SK-N-SH (cell line): ENCODE data around the gene CALD1. TPM values are rescaled to one million over a fixed set of nuclear protein-coding genes. Genes with fewer than 3 reads are reported as not detected.
A peak's percentile ranks its signal among the peaks of the same experiment; 100 is the strongest.

ENCODE experiments used
- CTCF ChIA-PET: fragments of 300-600, 350-600 bp; formaldehyde crosslinking; extraction: SDS; loops from one replicate; lab custom pipeline; 2021; lab: Yijun Ruan, JAX
- POLR2A ChIA-PET: fragments of 350-600 bp; sonication (Branson Sonifier 250); formaldehyde crosslinking; extraction: SDS; loops from one replicate; lab custom pipeline; 2020; ENCODE audit warnings: antibody characterized with exemption, inconsistent platforms; lab: Yijun Ruan, JAX
- DNase-seq: peaks from one replicate; pipeline ENCODE4 v3.0.0; 2012
- H2AFZ ChIP-seq: fragments of 200-600 bp; sonication (generic); 2 replicates; pipeline ENCODE4 v1.8.1; 2016; ENCODE audit warnings: antibody characterized with exemption, mild to moderate bottlenecking, low read depth
- H3F3A ChIP-seq: fragments of 200-600 bp; sonication (generic); replicated peaks from 2 replicates; pipeline ENCODE3; 2016; ENCODE audit warnings: antibody characterized with exemption, mild to moderate bottlenecking; ENCODE audit not compliant: insufficient read depth
- H3K27ac ChIP-seq, 2 experiments: fragments of 200-500 bp in 1 of 2; fragments of 200-600 bp in 1 of 2; sonication (Bioruptor generic) in 1 of 2; sonication (generic), shearing (Covaris generic) in 1 of 2; 2 replicates each; pipeline versions ENCODE4 v1.5.1 to v1.6.1; 2014 to 2016; ENCODE audit warnings: low read depth in 2 of 2, inconsistent platforms in 1 of 2, low read length in 1 of 2, mild to moderate bottlenecking in 1 of 2, mixed read lengths in 1 of 2
- H3K27me3 ChIP-seq: fragments of 200-600 bp; sonication (generic), shearing (Covaris generic); 2 replicates; pipeline ENCODE4 v1.6.1; 2016; ENCODE audit warnings: mixed run types; ENCODE audit not compliant: insufficient read depth
- H3K36me3 ChIP-seq, 2 experiments: fragments of 200-500 bp in 1 of 2; fragments of 200-600 bp in 1 of 2; sonication (Bioruptor generic) in 1 of 2; sonication (generic) in 1 of 2; replicated peaks in 1 of 2; 2 replicates each; pipeline versions ENCODE3 to v1.5.1; 2014 to 2016; ENCODE audit warnings: low read length in 1 of 2, mild to moderate bottlenecking in 1 of 2; ENCODE audit not compliant: insufficient read depth in 2 of 2, control insufficient read depth in 1 of 2
- H3K4me1 ChIP-seq, 2 experiments: fragments of 200-500 bp in 1 of 2; fragments of 200-600 bp in 1 of 2; sonication (Bioruptor generic) in 1 of 2; sonication (generic), shearing (Covaris generic) in 1 of 2; 2 replicates each; pipeline versions ENCODE4 v1.5.1 to v1.6.1; 2014 to 2016; ENCODE audit warnings: low read depth in 1 of 2, low read length in 1 of 2, mixed run types in 1 of 2; ENCODE audit not compliant: insufficient read depth in 2 of 2, control insufficient read depth in 1 of 2
- H3K4me2 ChIP-seq: fragments of 200-600 bp; sonication (generic), shearing (Covaris generic); 2 replicates; pipeline ENCODE4 v1.6.1; 2017; ENCODE audit warnings: mixed run types
- H3K4me3 ChIP-seq, 2 experiments: fragments of 200-500 bp in 1 of 2; fragments of 200-600 bp in 1 of 2; sonication (Bioruptor generic) in 1 of 2; sonication (generic), shearing (Covaris generic) in 1 of 2; 2 replicates each; pipeline versions ENCODE4 v1.5.1 to v1.8.1; 2014 to 2016; ENCODE audit warnings: low read depth in 2 of 2, inconsistent platforms in 1 of 2, low read length in 1 of 2, mild to moderate bottlenecking in 1 of 2, mixed read lengths in 1 of 2, moderate library complexity in 1 of 2
- H3K79me2 ChIP-seq: fragments of 200-600 bp; sonication (generic); 2 replicates; pipeline ENCODE4 v1.8.1; 2017; ENCODE audit warnings: mild to moderate bottlenecking; ENCODE audit not compliant: insufficient read depth
- H3K9ac ChIP-seq: fragments of 200-600 bp; sonication (generic); 2 replicates; pipeline ENCODE4 v1.6.1; 2017; ENCODE audit warnings: mixed run types
- H3K9me2 ChIP-seq: fragments of 200-600 bp; sonication (generic); 2 replicates; pipeline ENCODE4 v1.6.1; 2017; ENCODE audit warnings: mixed run types
- H3K9me3 ChIP-seq: fragments of 200-600 bp; sonication (generic); 2 replicates; pipeline ENCODE4 v1.6.1; 2017; ENCODE audit warnings: mixed run types, mild to moderate bottlenecking, moderate library complexity
- H4K20me1 ChIP-seq: fragments of 200-600 bp; sonication (generic); 2 replicates; pipeline ENCODE4 v1.6.1; 2017; ENCODE audit warnings: mild to moderate bottlenecking, mixed run types; ENCODE audit not compliant: insufficient read depth
- ELF1 ChIP-seq: IDR thresholded peaks from 2 replicates; pipeline ENCODE4 v1.4.0; 2012
- GATA2 ChIP-seq: sonication (generic); formaldehyde crosslinking; IDR thresholded peaks from 2 replicates; pipeline ENCODE4 v1.5.0; 2020; ENCODE audit warnings: mild to moderate bottlenecking, missing genetic modification reagents
- JUND ChIP-seq: IDR thresholded peaks from 2 replicates; pipeline ENCODE4 v1.4.0; 2012
- MEF2A ChIP-seq: IDR thresholded peaks from 2 replicates; pipeline ENCODE4 v1.4.0; 2012; ENCODE audit warnings: low read depth, borderline replicate concordance
- NFIC ChIP-seq: IDR thresholded peaks from 2 replicates; pipeline ENCODE4 v1.4.0; 2012; ENCODE audit warnings: borderline replicate concordance
- NRF1 ChIP-seq: IDR thresholded peaks from 2 replicates; pipeline ENCODE4 v1.6.1; 2012; ENCODE audit warnings: low read depth, mild to moderate bottlenecking, low read length
- POLR2AphosphoS5 ChIP-seq: IDR thresholded peaks from 2 replicates; pipeline ENCODE4 v1.6.1; 2012; ENCODE audit warnings: low read depth, low read length
- RCOR1 ChIP-seq: fragments of 150-350 bp; IDR thresholded peaks from 2 replicates; pipeline ENCODE4 v1.6.1; 2017; ENCODE audit warnings: antibody characterized with exemption, low read length
- TCF12 ChIP-seq: IDR thresholded peaks from 2 replicates; pipeline ENCODE4 v1.4.0; 2012
- WGBS: methylation state at CpG from one replicate; pipeline ENCODE4 v1.1.6; 2017; ENCODE audit warnings: low lambda C conversion rate; 5-methylcytosine and 5-hydroxymethylcytosine counted together
- polyA plus RNA-seq, 3 experiments: library from polyadenylated mRNA; depleted of rRNA; stranded (reverse); fragments of >200 nt; gene quantifications; 2 replicates each; pipeline ENCODE4 v1.2.3, GENCODE V29; 2012
- TF ChIP-seq, protein P1 (sequence below): fragments of 150-350 bp; IDR thresholded peaks from 2 replicates; pipeline ENCODE4 v1.6.1; 2017; ENCODE audit warnings: antibody characterized with exemption, low read length, low read depth, borderline replicate concordance
- TF ChIP-seq, protein P2 (sequence below): IDR thresholded peaks from 2 replicates; pipeline ENCODE4 v1.4.0; 2012; ENCODE audit warnings: low read depth, borderline replicate concordance
- TF ChIP-seq, protein P3 (sequence below): fragments of 150-350 bp; IDR thresholded peaks from 2 replicates; pipeline ENCODE4 v1.6.1; 2016; ENCODE audit warnings: mild to moderate bottlenecking, low read depth, low read length
- TF ChIP-seq, protein P4 (sequence below): IDR thresholded peaks from 2 replicates; pipeline ENCODE4 v1.4.0; 2012; ENCODE audit warnings: low read depth, borderline replicate concordance
- TF ChIP-seq, protein P5 (sequence below): fragments of 200-600 bp; sonication (generic); IDR thresholded peaks from 2 replicates; pipeline ENCODE4 v1.6.1; 2017; ENCODE audit warnings: antibody characterized with exemption, mild to moderate bottlenecking, moderate library complexity

Gene CALD1
- polyA plus RNA-seq, 1 of the 3 experiments (the other 2 are of a cell fraction), result 299 TPM

DNA sequence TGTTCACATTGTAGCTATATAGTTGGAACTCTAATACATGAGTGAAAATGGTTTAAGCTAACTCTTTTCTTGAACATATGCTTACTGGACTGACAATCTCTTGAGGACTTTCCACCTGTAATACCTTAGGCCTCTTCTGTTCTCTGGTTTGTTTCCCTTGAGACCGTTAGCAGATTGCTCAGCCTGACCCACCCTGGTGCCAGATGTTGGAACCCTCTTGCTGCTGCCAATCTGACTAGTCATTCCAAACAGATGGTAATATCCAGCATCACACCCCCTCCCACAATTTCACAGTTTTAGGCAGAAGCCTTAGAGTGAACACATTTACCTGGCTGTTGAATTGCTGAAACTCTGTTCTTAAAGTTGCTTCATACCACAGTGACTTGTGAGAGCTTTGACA lies 18.7 kb downstream of the CALD1 start:
- TF ChIP-seq GATA2 (CRISPR knock-in tag), result no peak
- TF ChIP-seq JUND, result no peak
- 0 out of 2 replicates have a peak, but pooled peaks have one; percentile 20 for TF ChIP-seq TCF12
- TF ChIP-seq, protein P1, sequence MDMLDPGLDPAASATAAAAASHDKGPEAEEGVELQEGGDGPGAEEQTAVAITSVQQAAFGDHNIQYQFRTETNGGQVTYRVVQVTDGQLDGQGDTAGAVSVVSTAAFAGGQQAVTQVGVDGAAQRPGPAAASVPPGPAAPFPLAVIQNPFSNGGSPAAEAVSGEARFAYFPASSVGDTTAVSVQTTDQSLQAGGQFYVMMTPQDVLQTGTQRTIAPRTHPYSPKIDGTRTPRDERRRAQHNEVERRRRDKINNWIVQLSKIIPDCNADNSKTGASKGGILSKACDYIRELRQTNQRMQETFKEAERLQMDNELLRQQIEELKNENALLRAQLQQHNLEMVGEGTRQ, result no peak
- Histone ChIP-seq H2AFZ (no peak overlapping the region), H3K9me2 (no peaks in the 10 kb centered on the region), H3K27me3 (no peaks in the 10 kb centered on the region), H3K36me3 (peaks cover 24 to 92% of the 10 kb centered on the region in 2 experiments), H3K27ac (no peak overlapping the region), H3K9me3 (no peaks in the 10 kb centered on the region), H4K20me1 (peaks cover 81% of the 10 kb centered on the region), H3K9ac (no peak overlapping the region), H3K4me1 (peaks cover 0 to 16% of the 10 kb centered on the region in 2 experiments; a peak in 3 of 4 replicates), H3K4me2 (no peak overlapping the region; the same call in 1 of the 2 replicates), H3F3A (peaks cover 52% of the 10 kb centered on the region), H3K79me2 (peaks cover 100% of the 10 kb centered on the region), H3K4me3 (no peak overlapping the region)
- POLR2A ChIA-PET, result no interaction called here
- no peak for DNase-seq
- CTCF ChIA-PET, result no interaction called here
- WGBS, result 94% methylated on average over 1 of the region's 1 CpG

DNA sequence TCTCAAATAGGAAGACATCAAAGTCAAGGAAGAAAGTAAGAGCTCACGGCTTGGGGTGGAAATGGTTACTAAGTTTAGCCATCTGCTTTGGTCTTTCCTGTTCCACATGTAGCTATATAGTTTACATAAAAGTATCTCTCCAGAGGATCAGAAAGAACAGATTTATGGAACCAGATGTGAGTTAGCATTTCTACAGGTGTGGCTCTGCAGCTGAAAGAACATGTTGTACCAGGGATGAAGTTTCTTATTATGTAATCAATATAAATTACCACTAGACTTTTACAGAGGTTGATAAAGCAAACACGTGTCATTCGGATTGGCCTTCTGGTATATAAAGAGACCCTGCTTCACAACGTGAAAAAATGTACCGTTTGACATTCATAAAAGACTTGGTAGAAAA lies 19.9 kb downstream of the CALD1 start:
- DNase-seq, result no peak
- Histone ChIP-seq H3K79me2 (peaks cover 100% of the 10 kb centered on the region), H3K9me3 (no peaks in the 10 kb centered on the region), H3F3A (peaks cover 59% of the 10 kb centered on the region), H3K9ac (no peak overlapping the region), H4K20me1 (peaks cover 69% of the 10 kb centered on the region), H3K9me2 (no peaks in the 10 kb centered on the region), H3K27ac (peak overlapping the region in 1 of 2 experiments; percentile 22; a peak in 1 of 4 replicates), H3K36me3 (peaks cover 21 to 86% of the 10 kb centered on the region in 2 experiments), H3K4me1 (peaks cover 0 to 21% of the 10 kb centered on the region in 2 experiments; a peak in 3 of 4 replicates)
- POLR2A ChIA-PET, result no interaction called here
- no peak for TF ChIP-seq RCOR1
- TF ChIP-seq, all 33 proteins: peak for 0
- Histone ChIP-seq H3K4me3 (no peak overlapping the region), H3K27me3 (no peaks in the 10 kb centered on the region), H3K4me2 (peak overlapping the region; percentile 9), H2AFZ (no peak overlapping the region)
- CTCF ChIA-PET, result interaction anchor here (1.0 kb wide), 1 partner anchor 17 kb away, joined by 3 read pairs; no protein-coding TSS in a partner anchor
- WGBS, result 75% methylated on average over 5 of the region's 5 CpGs

DNA sequence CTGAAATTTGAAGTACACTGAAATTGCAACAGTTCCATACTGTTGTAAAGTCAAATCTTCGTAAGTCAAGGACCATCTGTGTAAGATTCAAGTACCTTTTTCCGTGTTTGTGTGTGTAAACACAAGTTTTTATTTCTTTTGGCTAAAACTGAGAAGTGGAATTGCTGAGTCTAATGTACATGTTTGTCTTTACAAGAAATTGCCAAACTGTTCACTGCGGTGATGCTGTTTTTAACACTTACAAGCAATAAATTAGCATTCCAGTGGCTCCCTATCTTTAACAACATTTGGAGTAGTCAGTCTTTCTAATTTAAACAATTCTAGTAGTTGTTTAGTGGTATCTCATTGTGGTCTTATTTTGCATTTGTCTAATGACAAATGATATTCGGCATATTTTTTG lies 23.3 kb downstream of the CALD1 start:
- Histone ChIP-seq H3K9me2 (no peaks in the 10 kb centered on the region), H3K4me2 (no peak overlapping the region), H3K79me2 (peaks cover 100% of the 10 kb centered on the region), H3K36me3 (peaks cover 19 to 87% of the 10 kb centered on the region in 2 experiments), H3K4me1 (peaks cover 0 to 30% of the 10 kb centered on the region in 2 experiments; a peak in 3 of 4 replicates), H4K20me1 (peaks cover 37% of the 10 kb centered on the region), H2AFZ (no peak overlapping the region), H3K9ac (no peak overlapping the region), H3F3A (peaks cover 67% of the 10 kb centered on the region), H3K27me3 (no peaks in the 10 kb centered on the region), H3K27ac (peak overlapping the region in 1 of 2 experiments; percentile 5; a peak in 1 of 4 replicates), H3K9me3 (no peaks in the 10 kb centered on the region), H3K4me3 (no peak overlapping the region)
- DNase-seq, result no peak
- ChIA-PET POLR2A (no interaction called here), CTCF (interaction anchor here (1.2 kb wide), 1 partner anchor 13 kb away, joined by 3 read pairs; no protein-coding TSS in a partner anchor)
- 92% methylated on average over 4 of the region's 4 CpGs for WGBS
- TF ChIP-seq ELF1, result no peak
- TF ChIP-seq NFIC, result no peak
- TF ChIP-seq MEF2A, result no peak
- TF ChIP-seq, protein P2, sequence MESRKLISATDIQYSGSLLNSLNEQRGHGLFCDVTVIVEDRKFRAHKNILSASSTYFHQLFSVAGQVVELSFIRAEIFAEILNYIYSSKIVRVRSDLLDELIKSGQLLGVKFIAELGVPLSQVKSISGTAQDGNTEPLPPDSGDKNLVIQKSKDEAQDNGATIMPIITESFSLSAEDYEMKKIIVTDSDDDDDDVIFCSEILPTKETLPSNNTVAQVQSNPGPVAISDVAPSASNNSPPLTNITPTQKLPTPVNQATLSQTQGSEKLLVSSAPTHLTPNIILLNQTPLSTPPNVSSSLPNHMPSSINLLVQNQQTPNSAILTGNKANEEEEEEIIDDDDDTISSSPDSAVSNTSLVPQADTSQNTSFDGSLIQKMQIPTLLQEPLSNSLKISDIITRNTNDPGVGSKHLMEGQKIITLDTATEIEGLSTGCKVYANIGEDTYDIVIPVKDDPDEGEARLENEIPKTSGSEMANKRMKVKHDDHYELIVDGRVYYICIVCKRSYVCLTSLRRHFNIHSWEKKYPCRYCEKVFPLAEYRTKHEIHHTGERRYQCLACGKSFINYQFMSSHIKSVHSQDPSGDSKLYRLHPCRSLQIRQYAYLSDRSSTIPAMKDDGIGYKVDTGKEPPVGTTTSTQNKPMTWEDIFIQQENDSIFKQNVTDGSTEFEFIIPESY, result no peak
- TF ChIP-seq NRF1, result no peak
- TF ChIP-seq, protein P3, sequence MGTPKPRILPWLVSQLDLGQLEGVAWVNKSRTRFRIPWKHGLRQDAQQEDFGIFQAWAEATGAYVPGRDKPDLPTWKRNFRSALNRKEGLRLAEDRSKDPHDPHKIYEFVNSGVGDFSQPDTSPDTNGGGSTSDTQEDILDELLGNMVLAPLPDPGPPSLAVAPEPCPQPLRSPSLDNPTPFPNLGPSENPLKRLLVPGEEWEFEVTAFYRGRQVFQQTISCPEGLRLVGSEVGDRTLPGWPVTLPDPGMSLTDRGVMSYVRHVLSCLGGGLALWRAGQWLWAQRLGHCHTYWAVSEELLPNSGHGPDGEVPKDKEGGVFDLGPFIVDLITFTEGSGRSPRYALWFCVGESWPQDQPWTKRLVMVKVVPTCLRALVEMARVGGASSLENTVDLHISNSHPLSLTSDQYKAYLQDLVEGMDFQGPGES, result no peak
- TF ChIP-seq, protein P4, sequence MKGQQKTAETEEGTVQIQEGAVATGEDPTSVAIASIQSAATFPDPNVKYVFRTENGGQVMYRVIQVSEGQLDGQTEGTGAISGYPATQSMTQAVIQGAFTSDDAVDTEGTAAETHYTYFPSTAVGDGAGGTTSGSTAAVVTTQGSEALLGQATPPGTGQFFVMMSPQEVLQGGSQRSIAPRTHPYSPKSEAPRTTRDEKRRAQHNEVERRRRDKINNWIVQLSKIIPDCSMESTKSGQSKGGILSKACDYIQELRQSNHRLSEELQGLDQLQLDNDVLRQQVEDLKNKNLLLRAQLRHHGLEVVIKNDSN, result no peak
- TF ChIP-seq, protein P5, sequence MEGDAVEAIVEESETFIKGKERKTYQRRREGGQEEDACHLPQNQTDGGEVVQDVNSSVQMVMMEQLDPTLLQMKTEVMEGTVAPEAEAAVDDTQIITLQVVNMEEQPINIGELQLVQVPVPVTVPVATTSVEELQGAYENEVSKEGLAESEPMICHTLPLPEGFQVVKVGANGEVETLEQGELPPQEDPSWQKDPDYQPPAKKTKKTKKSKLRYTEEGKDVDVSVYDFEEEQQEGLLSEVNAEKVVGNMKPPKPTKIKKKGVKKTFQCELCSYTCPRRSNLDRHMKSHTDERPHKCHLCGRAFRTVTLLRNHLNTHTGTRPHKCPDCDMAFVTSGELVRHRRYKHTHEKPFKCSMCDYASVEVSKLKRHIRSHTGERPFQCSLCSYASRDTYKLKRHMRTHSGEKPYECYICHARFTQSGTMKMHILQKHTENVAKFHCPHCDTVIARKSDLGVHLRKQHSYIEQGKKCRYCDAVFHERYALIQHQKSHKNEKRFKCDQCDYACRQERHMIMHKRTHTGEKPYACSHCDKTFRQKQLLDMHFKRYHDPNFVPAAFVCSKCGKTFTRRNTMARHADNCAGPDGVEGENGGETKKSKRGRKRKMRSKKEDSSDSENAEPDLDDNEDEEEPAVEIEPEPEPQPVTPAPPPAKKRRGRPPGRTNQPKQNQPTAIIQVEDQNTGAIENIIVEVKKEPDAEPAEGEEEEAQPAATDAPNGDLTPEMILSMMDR, result no peak
- no peak for TF ChIP-seq POLR2AphosphoS5
